HFFc6 (cell line): ENCODE data around the gene PRELID2. TPM values are rescaled to one million over a fixed set of nuclear protein-coding genes. Genes with fewer than 3 reads are reported as not detected.
"Not testable (repeated sequence)": the region's sequence is repeated elsewhere in the genome, so short reads cannot be mapped to it uniquely, and the experiment has no call there.

Source experiments
- DNase-seq: peaks from one replicate; pipeline ENCODE4 v3.0.0-alpha.2; 2018
- H3K27ac Mint-ChIP-seq: 2 replicates; pipeline ENCODE4 v1.8.0; 2020; ENCODE audit warnings: mild to moderate bottlenecking, mixed read lengths
- H3K27me3 Mint-ChIP-seq: 2 replicates; pipeline ENCODE4 v1.8.0; 2021; ENCODE audit warnings: mild to moderate bottlenecking, moderate library complexity, mixed read lengths; ENCODE audit not compliant: insufficient read depth
- H3K36me3 Mint-ChIP-seq: 2 replicates; pipeline ENCODE4 v1.8.0; 2021; ENCODE audit warnings: low read depth, mixed read lengths
- H3K4me1 Mint-ChIP-seq: 2 replicates; pipeline ENCODE4 v1.8.0; 2020; ENCODE audit warnings: low read depth, mixed read lengths
- H3K4me3 Mint-ChIP-seq: 2 replicates; pipeline ENCODE4 v1.8.0; 2020; ENCODE audit warnings: mild to moderate bottlenecking, moderate library complexity, mixed read lengths
- H3K9me3 Mint-ChIP-seq: 2 replicates; pipeline ENCODE4 v1.8.0; 2020; ENCODE audit warnings: mild to moderate bottlenecking, mixed read lengths
- CTCF ChIP-seq: fragments of 200-600 bp; sonication (generic); IDR thresholded peaks from 2 replicates; pipeline ENCODE4 v1.5.0; 2021; ENCODE audit warnings: antibody characterized with exemption, mild to moderate bottlenecking
- total RNA-seq, 6 experiments: library from RNA; stranded (reverse); fragmentation: NEBNext Ultra II Directional; extraction: Animal tissue kit (Norgen Biotek cat#: 25700); gene quantifications; 2 replicates in 1 of 6; 3 replicates in 5 of 6; pipeline ENCODE4 v1.2.3, GENCODE V29; 2021

The PRELID2 gene
- total RNA-seq, 6 experiments from 2014 or later: 3.6 to 8.8 (median 6.4) TPM

GRCh38 chr5:145803112-145804004 lies 31.8 kb downstream of the PRELID2 start:
- no peak overlapping the region for H3K27ac Mint-ChIP-seq
- H3K27me3 Mint-ChIP-seq: no peaks in the 10 kb centered on the region

GRCh38 chr5:145801195-145801594 lies 33.9 kb downstream of the PRELID2 start:
- no peaks in the 10 kb centered on the region; the same call in 1 of the 2 replicates for H3K36me3 Mint-ChIP-seq
- H3K27ac Mint-ChIP-seq: no peak overlapping the region
- TF ChIP-seq CTCF: no peak
- no peaks in the 10 kb centered on the region for H3K27me3 Mint-ChIP-seq
- no peak overlapping the region for H3K4me3 Mint-ChIP-seq
- no peak for DNase-seq
- no peaks in the 10 kb centered on the region for H3K9me3 Mint-ChIP-seq
- H3K4me1 Mint-ChIP-seq: peaks cover 12% of the 10 kb centered on the region

More at GRCh38 chr5:145803112-145804004, 31.8 kb downstream of the PRELID2 start:
- Mint-ChIP-seq H3K9me3 (no peaks in the 10 kb centered on the region), H3K4me3 (no peak overlapping the region), H3K4me1 (no peaks in the 10 kb centered on the region), H3K36me3 (no peaks in the 10 kb centered on the region)
- no peak for DNase-seq
- no peak for TF ChIP-seq CTCF

- no peaks in the 10 kb centered on the region for H3K27me3 Mint-ChIP-seq
- H3K9me3 Mint-ChIP-seq: no peaks in the 10 kb centered on the region
- peaks cover 12% of the 10 kb centered on the region for H3K4me1 Mint-ChIP-seq
- H3K36me3 Mint-ChIP-seq: no peaks in the 10 kb centered on the region; the same call in 1 of the 2 replicates
- H3K4me3 Mint-ChIP-seq: no peak overlapping the region
- no peak for TF ChIP-seq CTCF
- no peak for DNase-seq
- H3K27ac Mint-ChIP-seq: no peak overlapping the region
These were observed 35.0 kb downstream of the PRELID2 start for GRCh38 chr5:145800181-145800580.

GRCh38 chr5:145798503-145798902 lies 36.6 kb downstream of the PRELID2 start:
- not testable (repeated sequence) for H3K27me3 Mint-ChIP-seq, H3K4me3 Mint-ChIP-seq, DNase-seq, H3K9me3 Mint-ChIP-seq, H3K27ac Mint-ChIP-seq, H3K36me3 Mint-ChIP-seq
- peaks cover 12% of the 10 kb centered on the region for H3K4me1 Mint-ChIP-seq

GRCh38 chr5:145797336-145797735 lies 37.8 kb downstream of the PRELID2 start:
- no peak overlapping the region for H3K27ac Mint-ChIP-seq
- no peaks in the 10 kb centered on the region for H3K9me3 Mint-ChIP-seq
- DNase-seq: peak; percentile 12
- no peak for TF ChIP-seq CTCF
- H3K36me3 Mint-ChIP-seq: no peaks in the 10 kb centered on the region; the same call in 1 of the 2 replicates
- H3K27me3 Mint-ChIP-seq: no peaks in the 10 kb centered on the region
- H3K4me1 Mint-ChIP-seq: peaks cover 12% of the 10 kb centered on the region
- H3K4me3 Mint-ChIP-seq: no peak overlapping the region

GRCh38 chr5:145796318-145796717 lies 38.8 kb downstream of the PRELID2 start:
- no peak for DNase-seq
- Mint-ChIP-seq H3K27me3 (no peaks in the 10 kb centered on the region), H3K9me3 (no peaks in the 10 kb centered on the region), H3K27ac (no peak overlapping the region), H3K4me3 (no peak overlapping the region), H3K4me1 (peaks cover 12% of the 10 kb centered on the region), H3K36me3 (no peaks in the 10 kb centered on the region; the same call in 1 of the 2 replicates)
- TF ChIP-seq CTCF: no peak
